Subcutaneous abdominal adipose tissue (tissue), 5 donors: ENCODE measurements around the gene TRPV6.

Experiments
- H3K27ac ChIP-seq: one replicate; pipeline ENCODE4 v1.7.0; 2013; ENCODE audit warnings: low read depth, mild to moderate bottlenecking, inconsistent platforms, low read length, moderate library complexity
- H3K27me3 ChIP-seq, 5 donors: one replicate each; pipeline ENCODE4 v1.7.0; 2013; ENCODE audit warnings: low read length in 5 of 5, inconsistent platforms in 1 of 5; ENCODE audit not compliant: control insufficient read depth in 5 of 5, insufficient read depth in 4 of 5
- H3K36me3 ChIP-seq, 5 donors: one replicate each; pipeline ENCODE4 v1.7.0; 2013; ENCODE audit warnings: low read length in 5 of 5; ENCODE audit not compliant: control insufficient read depth in 5 of 5, insufficient read depth in 5 of 5
- H3K4me1 ChIP-seq, 5 donors: one replicate each; pipeline ENCODE4 v1.7.0; 2013; ENCODE audit warnings: low read length in 5 of 5, mild to moderate bottlenecking in 3 of 5, moderate library complexity in 1 of 5; ENCODE audit not compliant: control insufficient read depth in 5 of 5, insufficient read depth in 5 of 5
- H3K4me3 ChIP-seq, 5 donors: one replicate each; pipeline ENCODE4 v1.7.0; 2013; ENCODE audit warnings: low read length in 5 of 5, low read depth in 1 of 5
- H3K9ac ChIP-seq, 5 donors: one replicate each; pipeline ENCODE4 v1.7.0; 2013; ENCODE audit warnings: low read length in 5 of 5, mild to moderate bottlenecking in 4 of 5, moderate library complexity in 3 of 5
- H3K9me3 ChIP-seq, 5 donors: one replicate each; pipeline ENCODE4 v1.7.0; 2013; ENCODE audit warnings: low read length in 5 of 5; ENCODE audit not compliant: control insufficient read depth in 5 of 5
- donor health status: healthy.
- donor health status: healthy.
- donor health status: healthy.
- donor health status: healthy.
- donor health status: healthy.

TRPV6 gene

GRCh38 chr7:142864980-142865747, 20.4 kb downstream of the TRPV6 start:
- Histone ChIP-seq H3K4me3 (no peak overlapping the region), H3K4me1 (peaks cover 0 to 7% (median 0%) of the 10 kb centered on the region in 5 donors), H3K9me3 (no peaks in the 10 kb centered on the region), H3K36me3 (peaks cover 0 to 42% (median 15%) of the 10 kb centered on the region in 5 donors), H3K9ac (no peak overlapping the region), H3K27me3 (no peaks in the 10 kb centered on the region), H3K27ac (no peak overlapping the region)

DNA sequence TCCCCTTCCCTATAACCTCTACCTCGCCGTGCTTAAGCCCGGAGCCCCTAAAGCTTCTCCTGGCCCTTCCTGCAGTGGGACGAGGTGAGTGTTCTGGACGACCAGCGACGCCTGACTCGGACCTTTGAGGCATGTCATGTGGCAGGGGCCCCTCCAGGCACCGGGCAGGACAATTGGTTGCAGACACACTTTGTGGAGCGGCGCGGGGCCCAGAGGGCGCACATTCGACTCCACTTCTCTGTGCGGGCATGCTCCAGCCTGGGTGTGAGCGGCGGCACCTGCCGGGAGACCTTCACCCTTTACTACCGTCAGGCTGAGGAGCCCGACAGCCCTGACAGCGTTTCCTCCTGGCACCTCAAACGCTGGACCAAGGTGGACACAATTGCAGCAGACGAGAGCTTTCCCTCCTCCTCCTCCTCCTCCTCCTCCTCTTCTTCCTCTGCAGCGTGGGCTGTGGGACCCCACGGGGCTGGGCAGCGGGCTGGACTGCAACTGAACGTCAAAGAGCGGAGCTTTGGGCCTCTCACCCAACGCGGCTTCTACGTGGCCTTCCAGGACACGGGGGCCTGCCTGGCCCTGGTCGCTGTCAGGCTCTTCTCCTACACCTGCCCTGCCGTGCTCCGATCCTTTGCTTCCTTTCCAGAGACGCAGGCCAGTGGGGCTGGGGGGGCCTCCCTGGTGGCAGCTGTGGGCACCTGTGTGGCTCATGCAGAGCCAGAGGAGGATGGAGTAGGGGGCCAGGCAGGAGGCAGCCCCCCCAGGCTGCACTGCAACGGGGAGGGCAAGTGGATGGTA, 21.5 kb downstream of the TRPV6 start:
- no peaks in the 10 kb centered on the region for H3K9me3 ChIP-seq
- H3K4me1 ChIP-seq: peaks cover 0 to 10% (median 0%) of the 10 kb centered on the region in 5 donors
- no peak overlapping the region for H3K27ac ChIP-seq
- H3K27me3 ChIP-seq: no peaks in the 10 kb centered on the region
- no peak overlapping the region for H3K9ac ChIP-seq
- no peak overlapping the region for H3K4me3 ChIP-seq
- peaks cover 0 to 35% (median 15%) of the 10 kb centered on the region in 5 donors for H3K36me3 ChIP-seq

- Histone ChIP-seq H3K4me1 (peaks cover 0 to 10% (median 0%) of the 10 kb centered on the region in 5 donors), H3K27ac (no peak overlapping the region), H3K27me3 (no peaks in the 10 kb centered on the region), H3K36me3 (peaks cover 0 to 23% (median 11%) of the 10 kb centered on the region in 5 donors), H3K9me3 (no peaks in the 10 kb centered on the region), H3K9ac (no peak overlapping the region), H3K4me3 (no peak overlapping the region)
Observed at GRCh38 chr7:142862786-142863400, 22.7 kb downstream of the TRPV6 start.

GRCh38 chr7:142862351-142862750, 23.2 kb downstream of the TRPV6 start:
- Histone ChIP-seq H3K4me3 (no peak overlapping the region), H3K36me3 (peaks cover 0 to 18% (median 11%) of the 10 kb centered on the region in 5 donors), H3K9me3 (no peaks in the 10 kb centered on the region), H3K4me1 (peaks cover 0 to 10% (median 0%) of the 10 kb centered on the region in 5 donors), H3K27me3 (no peaks in the 10 kb centered on the region), H3K27ac (no peak overlapping the region), H3K9ac (no peak overlapping the region)

DNA sequence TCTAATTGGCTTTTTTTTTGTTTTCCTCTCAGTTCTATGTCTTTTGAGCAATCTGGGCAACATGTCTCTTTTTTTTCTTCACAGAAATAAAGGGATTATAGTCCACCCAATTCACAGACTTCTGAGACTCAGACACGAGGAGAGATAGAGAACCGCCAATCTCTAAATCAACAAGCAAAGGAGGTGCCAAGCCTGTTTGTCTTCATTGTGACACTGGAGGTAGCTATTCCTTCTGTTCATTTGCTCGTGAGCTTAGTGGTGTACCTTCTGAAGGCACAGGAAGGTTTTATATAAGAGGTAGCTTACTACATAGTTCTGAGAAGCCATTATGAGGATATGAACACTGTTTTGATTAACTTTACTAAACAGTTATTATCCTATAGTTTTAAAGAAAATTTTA, 24.6 kb downstream of the TRPV6 start:
- H3K4me3 ChIP-seq: no peak overlapping the region
- peaks cover 0 to 13% (median 5%) of the 10 kb centered on the region in 5 donors for H3K4me1 ChIP-seq
- H3K9me3 ChIP-seq: no peaks in the 10 kb centered on the region
- no peak overlapping the region for H3K27ac ChIP-seq
- H3K27me3 ChIP-seq: no peaks in the 10 kb centered on the region
- no peak overlapping the region for H3K9ac ChIP-seq
- H3K36me3 ChIP-seq: peaks cover 0 to 17% (median 11%) of the 10 kb centered on the region in 5 donors

DNA sequence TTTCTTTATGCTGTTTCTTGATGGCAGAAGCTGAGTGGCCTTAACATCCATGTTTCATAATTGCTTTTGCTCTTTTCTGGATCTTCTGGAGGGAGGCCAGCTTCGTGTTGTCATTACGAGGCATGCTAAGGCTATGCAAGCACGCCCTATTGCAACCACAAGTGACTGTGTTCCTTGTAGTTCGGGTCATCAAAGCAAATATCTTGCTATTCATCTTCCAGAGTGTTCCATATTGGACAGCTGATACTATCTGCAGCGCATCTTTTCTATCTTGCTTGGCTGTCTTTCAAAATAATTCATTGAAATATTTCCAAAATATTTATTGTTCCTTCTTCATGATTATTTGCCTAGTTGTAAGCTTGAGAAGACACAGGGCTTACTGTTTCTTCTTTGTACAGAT, 25.7 kb downstream of the TRPV6 start:
- H3K9ac ChIP-seq: no peak overlapping the region
- H3K4me1 ChIP-seq: peaks cover 3 to 18% (median 15%) of the 10 kb centered on the region in 5 donors
- H3K27ac ChIP-seq: no peak overlapping the region
- H3K27me3 ChIP-seq: no peaks in the 10 kb centered on the region
- no peak overlapping the region for H3K4me3 ChIP-seq
- peaks cover 0 to 17% (median 11%) of the 10 kb centered on the region in 5 donors for H3K36me3 ChIP-seq
- no peaks in the 10 kb centered on the region for H3K9me3 ChIP-seq

DNA sequence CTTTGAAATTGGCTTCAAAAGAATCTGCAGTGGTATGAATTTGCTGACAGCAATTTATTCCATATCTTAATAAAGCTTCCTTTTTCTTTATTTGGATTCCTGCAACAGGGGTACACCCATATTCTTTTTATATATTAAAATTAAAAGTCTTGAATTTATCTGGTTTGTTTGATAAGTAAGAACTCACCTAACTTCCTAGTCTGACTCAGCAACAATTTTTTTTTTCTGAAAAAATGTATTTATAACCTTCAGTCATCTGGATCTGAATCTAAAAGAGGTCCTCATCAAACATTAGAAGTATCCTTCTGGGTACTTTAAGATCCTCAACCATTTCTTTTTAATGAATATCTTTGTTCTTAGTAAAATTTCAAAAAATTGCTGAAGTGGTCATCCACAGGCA, 26.1 kb downstream of the TRPV6 start:
- no peaks in the 10 kb centered on the region for H3K27me3 ChIP-seq

GRCh38 chr7:142857625-142858024, 27.9 kb downstream of the TRPV6 start:
- H3K27ac ChIP-seq: no peak overlapping the region
- peaks cover 3 to 30% (median 24%) of the 10 kb centered on the region in 5 donors for H3K4me1 ChIP-seq
- no peaks in the 10 kb centered on the region for H3K9me3 ChIP-seq
- H3K27me3 ChIP-seq: no peaks in the 10 kb centered on the region
- no peak overlapping the region for H3K4me3 ChIP-seq
- H3K36me3 ChIP-seq: no peaks in the 10 kb centered on the region
- H3K9ac ChIP-seq: no peak overlapping the region

More for the DNA sequence above, 26.1 kb downstream of the TRPV6 start:
- no peak overlapping the region for H3K9ac ChIP-seq
- H3K9me3 ChIP-seq: no peaks in the 10 kb centered on the region
- no peak overlapping the region for H3K27ac ChIP-seq
- H3K4me1 ChIP-seq: peaks cover 3 to 19% (median 15%) of the 10 kb centered on the region in 5 donors
- no peak overlapping the region for H3K4me3 ChIP-seq
- peaks cover 0 to 17% (median 10%) of the 10 kb centered on the region in 5 donors for H3K36me3 ChIP-seq

DNA sequence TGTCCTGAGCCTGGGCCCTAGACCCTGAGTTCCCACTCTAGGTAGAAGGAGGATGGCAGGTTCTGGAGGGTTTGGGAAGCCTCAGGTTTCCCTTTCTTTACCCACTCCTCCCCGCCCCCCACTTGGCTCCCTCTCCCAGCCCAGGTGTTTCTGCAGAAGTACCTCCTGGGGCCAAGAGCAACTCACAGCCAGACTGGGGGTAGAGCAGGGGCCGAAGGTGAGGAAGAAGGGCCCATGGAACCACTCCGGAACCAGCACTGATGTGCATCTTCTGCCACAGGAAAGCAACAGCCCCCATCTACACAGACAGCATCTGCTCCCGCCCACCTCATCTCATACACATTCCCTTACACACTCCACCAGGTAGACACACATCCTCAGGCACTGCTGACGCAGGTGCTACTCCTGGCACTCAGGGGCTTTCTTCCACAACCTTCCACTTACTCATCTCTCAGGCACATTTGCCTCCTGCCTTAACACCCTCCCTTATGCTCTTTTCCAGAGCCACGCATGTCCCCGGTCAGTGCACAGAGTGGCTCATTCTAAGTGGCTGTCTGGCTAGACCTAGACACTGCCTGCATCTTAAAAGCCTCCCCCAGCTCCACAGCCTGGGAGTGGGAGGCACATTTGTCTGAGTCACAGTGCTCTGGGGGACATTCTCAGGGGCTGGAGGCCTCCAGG, 28.8 kb downstream of the TRPV6 start:
- Histone ChIP-seq H3K4me3 (no peak overlapping the region), H3K27ac (no peak overlapping the region), H3K4me1 (peaks cover 3 to 30% (median 24%) of the 10 kb centered on the region in 5 donors), H3K9ac (no peak overlapping the region), H3K9me3 (no peaks in the 10 kb centered on the region), H3K27me3 (no peaks in the 10 kb centered on the region), H3K36me3 (no peaks in the 10 kb centered on the region)
